HCT116 (cell line): ENCODE measurements around the gene DBNL. TPM values are rescaled to one million over a fixed set of nuclear protein-coding genes. Genes with fewer than 3 reads are reported as not detected.
"Not testable (repeated sequence)": the region's sequence is repeated elsewhere in the genome, so short reads cannot be mapped to it uniquely, and the experiment has no call there.

ENCODE experiments used
- ATAC-seq: fragments of 200-7000 bp; cut with Tn5 transposase; 2 replicates; pipeline ENCODE4 v1.9.1; 2020; ENCODE audit warnings: mild to moderate bottlenecking, moderate library complexity
- BruUV-seq: library from RNA; stranded (reverse); fragments of 400-500 nt; replicated peaks from 2 replicates; lab custom pipeline; 2021; lab: Mats Ljungman, UMichigan
- CTCF ChIA-PET: fragments of 300-600 bp; sonication (Branson Sonifier 250); formaldehyde crosslinking; loops from one replicate; lab custom pipeline; 2021; ENCODE audit warnings: antibody characterized with exemption; lab: Charles Lee
- POLR2A ChIA-PET: fragments of 300-600, 350-600 bp; sonication (Branson Sonifier 250); formaldehyde crosslinking; loops from one replicate; lab custom pipeline; 2021; ENCODE audit warnings: antibody characterized with exemption; lab: Charles Lee
- RAD21 ChIA-PET, 2 experiments: fragments of 300-600 bp; sonication (Branson Sonifier 250); formaldehyde crosslinking; loops; one replicate each; lab custom pipeline; 2023; ENCODE audit warnings: low total read pairs in 2 of 2; ENCODE audit not compliant: uncharacterized antibody in 2 of 2, unreplicated experiment in 2 of 2, low non-redundant PET in 1 of 2; lab: Charles Lee
- DNase-seq: peaks from one replicate; pipeline ENCODE4 v3.0.0-alpha.2; 2010; ENCODE audit warnings: low read depth, low spot score
- H2AFZ ChIP-seq: fragments of 200-600 bp; shearing (Covaris generic), sonication (generic); 2 replicates; pipeline ENCODE4 v1.6.1; 2017; ENCODE audit warnings: low read depth, mixed run types, mixed read lengths, antibody characterized with exemption, low read length; ENCODE audit not compliant: poor library complexity, severe bottlenecking
- H3K27ac ChIP-seq: 2 replicates; pipeline ENCODE4 v1.5.1; 2012; ENCODE audit warnings: low read depth, low read length
- H3K27me3 ChIP-seq: fragments of 200-600 bp; sonication (generic); 2 replicates; pipeline ENCODE4 v1.6.1; 2016; ENCODE audit warnings: mixed run types, low read length, mixed read lengths; ENCODE audit not compliant: insufficient read depth
- H3K36me3 ChIP-seq, 2 experiments: fragments of 200-500 bp in 1 of 2; fragments of 200-600 bp in 1 of 2; sonication (Bioruptor generic) in 1 of 2; sonication (generic) in 1 of 2; 2 replicates each; pipeline versions ENCODE4 v1.5.1 to v1.6.1; 2014 to 2016; ENCODE audit warnings: low read length in 2 of 2, inconsistent platforms in 1 of 2, mixed read lengths in 1 of 2, mixed run types in 1 of 2; ENCODE audit not compliant: insufficient read depth in 2 of 2, control insufficient read depth in 1 of 2
- H3K4me1 ChIP-seq, 2 experiments: fragments of 200-600 bp in 1 of 2; sonication (generic) in 1 of 2; 2 replicates each; pipeline versions ENCODE4 v1.5.1 to v1.6.1; 2012 to 2017; ENCODE audit warnings: low read length in 2 of 2, inconsistent platforms in 1 of 2, mild to moderate bottlenecking in 1 of 2, mixed read lengths in 1 of 2, mixed run types in 1 of 2, moderate library complexity in 1 of 2; ENCODE audit not compliant: insufficient read depth in 2 of 2, control insufficient read depth in 1 of 2
- H3K4me2 ChIP-seq: fragments of 200-600 bp; sonication (generic); 2 replicates; pipeline ENCODE4 v1.6.1; 2017; ENCODE audit warnings: mixed run types, low read length, mixed read lengths
- H3K4me3 ChIP-seq, 2 experiments: fragments of 200-600 bp in 1 of 2; sonication (generic) in 1 of 2; replicated peaks in 1 of 2; 2 replicates each; pipeline ENCODE4 v1.5.1; 2011 to 2016; ENCODE audit warnings: low read length in 2 of 2, control low read depth in 1 of 2, low read depth in 1 of 2, mild to moderate bottlenecking in 1 of 2, mixed read lengths in 1 of 2, mixed run types in 1 of 2
- H3K79me2 ChIP-seq: fragments of 200-600 bp; sonication (generic); 2 replicates; pipeline ENCODE4 v1.6.1; 2017; ENCODE audit warnings: mild to moderate bottlenecking, mixed run types, low read length, moderate library complexity, mixed read lengths; ENCODE audit not compliant: insufficient read depth
- H3K9ac ChIP-seq: fragments of 200-600 bp; sonication (generic); 2 replicates; pipeline ENCODE4 v1.6.1; 2016; ENCODE audit warnings: low read length, mixed read lengths
- H3K9me2 ChIP-seq: fragments of 200-600 bp; sonication (generic), shearing (Covaris generic); 2 replicates; pipeline ENCODE4 v1.6.1; 2017; ENCODE audit warnings: mixed run types, mild to moderate bottlenecking, moderate library complexity; ENCODE audit not compliant: insufficient read depth
- H3K9me3 ChIP-seq, 2 experiments: fragments of 200-500 bp in 1 of 2; fragments of 200-600 bp in 1 of 2; sonication (Bioruptor generic) in 1 of 2; sonication (generic) in 1 of 2; 2 replicates each; pipeline ENCODE4 v1.6.1; 2014 to 2017; ENCODE audit warnings: low read length in 2 of 2, mixed read lengths in 2 of 2, inconsistent platforms in 1 of 2, low read depth in 1 of 2, mild to moderate bottlenecking in 1 of 2, mixed run types in 1 of 2, moderate library complexity in 1 of 2; ENCODE audit not compliant: control insufficient read depth in 1 of 2, insufficient read depth in 1 of 2
- H4K20me1 ChIP-seq: fragments of 200-600 bp; sonication (generic), shearing (Covaris generic); 2 replicates; pipeline ENCODE4 v1.6.1; 2017; ENCODE audit warnings: mixed run types, mild to moderate bottlenecking, moderate library complexity; ENCODE audit not compliant: insufficient read depth
- intact Hi-C: fragments of 100-400 bp; cut with micrococcal nuclease; formaldehyde crosslinking; loops from 2 replicates; pipeline ENCODE4 v1.10.0; 2022
- total RNA-seq: library from RNA; stranded (reverse); gene quantifications from one replicate; pipeline ENCODE4 v1.2.1, GENCODE V29; 2021; ENCODE audit not compliant: unreplicated experiment

DBNL gene
- total RNA-seq, 1 experiment from 2014 or later: 39.4 TPM

DNA sequence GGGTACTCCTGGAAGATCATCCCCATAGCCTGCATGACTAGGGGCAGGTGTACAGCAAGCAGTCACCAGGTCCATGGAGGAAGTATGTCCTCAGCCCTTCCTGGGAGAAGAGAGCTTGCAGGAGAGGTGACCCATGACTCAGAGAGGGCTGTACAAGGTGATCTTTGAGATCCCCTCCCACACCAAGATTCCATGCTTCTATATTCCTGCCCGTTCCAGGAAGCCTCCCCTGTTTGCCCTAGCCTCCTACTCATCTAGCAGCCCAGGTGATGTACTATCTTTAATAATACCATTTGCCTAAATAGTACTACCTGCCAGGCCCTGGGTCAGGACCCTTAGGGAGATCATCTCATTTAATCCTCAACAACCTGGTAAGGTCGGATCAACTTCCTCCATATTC, 6.6 kb upstream of the DBNL start:
- ATAC-seq, DNase-seq, CTCF ChIA-PET: not testable (repeated sequence)

DNA sequence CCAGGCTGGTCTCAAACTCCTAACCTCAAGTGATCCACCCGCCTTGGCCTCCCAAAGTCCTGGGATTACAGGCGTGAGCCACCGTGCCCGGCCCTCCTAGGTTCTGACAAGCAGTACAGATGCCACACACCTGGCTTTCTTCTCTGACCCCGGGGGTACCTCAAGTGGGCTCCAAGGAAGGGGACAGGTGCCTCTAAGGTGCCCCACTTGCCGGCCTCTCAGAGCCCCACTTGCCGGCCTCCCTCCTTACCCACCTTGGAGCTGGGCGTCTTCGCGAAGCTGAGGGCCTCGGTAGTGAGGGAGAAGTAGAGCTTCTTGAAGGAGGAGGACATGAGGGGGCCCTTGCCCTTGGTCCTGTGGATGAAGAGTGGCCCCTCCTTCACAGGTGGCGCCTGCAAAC, 5.9 kb upstream of the DBNL start:
- H3K9ac ChIP-seq, H4K20me1 ChIP-seq, DNase-seq, H3K79me2 ChIP-seq, H3K27ac ChIP-seq, H3K9me2 ChIP-seq, H3K36me3 ChIP-seq, H2AFZ ChIP-seq, H3K4me3 ChIP-seq, H3K4me1 ChIP-seq, ATAC-seq, CTCF ChIA-PET, intact Hi-C loops, RAD21 ChIA-PET, BruUV-seq, H3K9me3 ChIP-seq, H3K27me3 ChIP-seq: not testable (repeated sequence)
- POLR2A ChIA-PET: interaction anchor here (0.6 kb wide), 1 partner anchor 9 kb away, joined by 3 read pairs; no protein-coding TSS in a partner anchor
- 0 out of 2 replicates have a peak overlapping the region, but pooled peaks have one; percentile 62 for H3K4me2 ChIP-seq

More for the DNA sequence above, 6.6 kb upstream of the DBNL start:
- H4K20me1 ChIP-seq, H3K36me3 ChIP-seq, H3K4me3 ChIP-seq, intact Hi-C loops, H2AFZ ChIP-seq, H3K4me2 ChIP-seq, H3K9ac ChIP-seq, H3K9me3 ChIP-seq, H3K4me1 ChIP-seq, H3K9me2 ChIP-seq, H3K27ac ChIP-seq, POLR2A ChIA-PET, RAD21 ChIA-PET, BruUV-seq, H3K27me3 ChIP-seq, H3K79me2 ChIP-seq: not testable (repeated sequence)

DNA sequence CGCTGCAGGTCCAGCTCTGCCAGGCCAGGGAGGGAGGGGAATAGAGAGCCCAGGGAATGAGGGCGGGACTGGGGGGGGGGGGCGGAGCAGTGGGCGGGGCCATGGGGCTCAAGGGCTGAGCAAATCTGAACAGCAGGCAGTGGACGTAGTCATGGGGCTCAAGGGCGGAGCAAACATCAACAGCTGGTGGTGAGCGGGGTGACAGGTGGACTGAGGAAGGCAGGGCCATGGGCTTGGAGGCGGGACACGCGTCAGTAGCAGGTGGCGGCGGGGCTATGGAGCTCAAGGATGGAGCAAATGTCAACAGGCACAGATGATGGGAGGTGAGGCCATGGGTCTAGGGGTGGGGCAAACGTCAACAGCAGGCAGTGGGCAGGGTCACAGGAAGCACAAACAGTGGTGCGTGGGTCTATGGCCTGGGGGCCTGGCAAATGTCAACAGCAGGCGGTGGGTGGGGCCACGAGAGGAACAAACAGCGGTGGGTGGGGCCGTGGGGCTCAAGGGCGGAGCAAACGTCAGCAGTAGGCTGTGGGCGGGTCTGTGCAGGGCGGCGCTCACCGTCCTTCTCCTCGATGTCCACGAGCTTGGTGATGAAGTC, 5.4 kb upstream of the DBNL start:
- peak overlapping the region in 1 of 2 experiments; percentile 23; a peak in 2 of 4 replicates for H3K4me3 ChIP-seq
- H3K79me2 ChIP-seq, intact Hi-C loops, BruUV-seq, H3K27ac ChIP-seq, CTCF ChIA-PET, H3K9me2 ChIP-seq, H3K36me3 ChIP-seq, H3K27me3 ChIP-seq, H3K9me3 ChIP-seq, RAD21 ChIA-PET, H4K20me1 ChIP-seq, H3K9ac ChIP-seq: not testable (repeated sequence)
- ATAC-seq (peak; percentile 76), DNase-seq (peak; percentile 49)
- POLR2A ChIA-PET: interaction anchor here (0.6 kb wide), 1 partner anchor 9 kb away, joined by 3 read pairs; no protein-coding TSS in a partner anchor
- peak overlapping the region; percentile 62 for H3K4me2 ChIP-seq
- peak overlapping the region; percentile 54 for H2AFZ ChIP-seq
- H3K4me1 ChIP-seq: peaks cover 8 to 15% of the 10 kb centered on the region in 2 experiments; a peak in 3 of 4 replicates

DNA sequence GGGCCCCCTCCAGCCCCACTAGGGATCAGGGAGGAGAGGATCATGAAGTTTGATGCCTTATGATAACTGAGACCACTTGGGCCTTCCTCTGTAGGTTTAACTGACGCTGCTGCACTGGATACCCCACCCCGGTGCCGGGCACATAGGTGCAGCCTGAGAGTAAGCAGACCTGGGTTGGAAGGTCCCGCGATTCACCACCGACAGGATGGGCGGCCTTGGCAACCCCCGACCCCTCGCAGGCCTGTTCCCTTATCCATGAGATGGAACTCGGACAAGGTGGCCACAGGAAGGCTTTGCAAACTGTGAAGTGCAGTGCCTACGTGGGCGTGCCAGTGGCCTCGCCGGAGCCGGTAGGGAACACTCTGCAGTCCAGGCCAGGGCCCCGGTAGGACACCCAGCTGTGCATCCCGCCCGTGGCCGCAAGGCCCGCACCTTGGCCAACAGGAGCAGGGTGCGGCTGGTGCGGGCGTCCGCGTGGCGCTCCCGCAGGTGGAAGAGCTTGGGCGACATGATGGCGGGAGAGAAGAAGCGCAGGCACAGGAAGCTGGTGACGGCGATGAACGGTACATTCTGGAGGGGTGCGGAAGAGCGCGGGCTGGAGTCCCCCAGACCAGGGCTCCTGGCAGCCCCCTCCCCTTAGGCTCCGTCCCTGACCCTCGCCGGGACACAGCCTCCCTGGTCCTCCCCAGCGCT, 4.6 kb upstream of the DBNL start:
- H3K79me2 ChIP-seq, H3K4me3 ChIP-seq, ATAC-seq, H3K27ac ChIP-seq, H3K36me3 ChIP-seq, H4K20me1 ChIP-seq, H2AFZ ChIP-seq, intact Hi-C loops, H3K4me2 ChIP-seq, CTCF ChIA-PET, BruUV-seq, DNase-seq, H3K27me3 ChIP-seq, H3K9me3 ChIP-seq, POLR2A ChIA-PET, RAD21 ChIA-PET, H3K9me2 ChIP-seq, H3K9ac ChIP-seq: not testable (repeated sequence)
- peaks cover 8 to 17% of the 10 kb centered on the region in 2 experiments; a peak in 3 of 4 replicates for H3K4me1 ChIP-seq
